Brain microvascular endothelial cell (primary cell): Measurements from ENCODE around the gene MBOAT2.
"Not testable (repeated sequence)": the region's sequence is repeated elsewhere in the genome, so short reads cannot be mapped to it uniquely, and the experiment has no call there.

Source experiments
- DNase-seq: peaks from one replicate; pipeline ENCODE4 v3.0.0-alpha.2; 2020
- H3K27ac ChIP-seq: fragments of 250-450 bp; sonication (Bioruptor Pico); 2 replicates; pipeline ENCODE4 v1.5.1; 2020; ENCODE audit warnings: mild to moderate bottlenecking, moderate library complexity
- H3K27me3 ChIP-seq: fragments of 250-450 bp; sonication (Bioruptor Pico); replicated peaks from 2 replicates; pipeline ENCODE4 v1.5.1; 2020; ENCODE audit warnings: mild to moderate bottlenecking
- H3K36me3 ChIP-seq: fragments of 250-450 bp; sonication (Bioruptor Pico); replicated peaks from 2 replicates; pipeline ENCODE4 v1.5.1; 2020; ENCODE audit warnings: mild to moderate bottlenecking
- H3K4me3 ChIP-seq: 2 replicates; pipeline ENCODE4 v1.5.1; 2011; ENCODE audit warnings: low read depth, mild to moderate bottlenecking, control low read depth, low read length, moderate library complexity
- in situ Hi-C: cut with HindIII; loops from 2 replicates; pipeline ENCODE4 v1.10.0; 2017; ENCODE audit warnings: low sequenced_read_pairs, low pct_ligation_motif_present
- TF ChIP-seq, protein P1 (sequence below): IDR thresholded peaks from 2 replicates; pipeline ENCODE4 v1.5.1; 2011; ENCODE audit warnings: low read depth, mild to moderate bottlenecking, moderate library complexity, low read length, control low read depth, inconsistent platforms; ENCODE audit errors: missing control alignments

The MBOAT2 gene

GRCh38 chr2:8923183-8923582, 80.3 kb downstream of the MBOAT2 start:
- DNase-seq, result no peak
- H3K4me3 ChIP-seq, result no peak overlapping the region
- H3K36me3 ChIP-seq, result no peaks in the 10 kb centered on the region
- no peaks in the 10 kb centered on the region for H3K27me3 ChIP-seq
- in situ Hi-C loops, result no loop called here
- no peak overlapping the region for H3K27ac ChIP-seq
- TF ChIP-seq, protein P1, sequence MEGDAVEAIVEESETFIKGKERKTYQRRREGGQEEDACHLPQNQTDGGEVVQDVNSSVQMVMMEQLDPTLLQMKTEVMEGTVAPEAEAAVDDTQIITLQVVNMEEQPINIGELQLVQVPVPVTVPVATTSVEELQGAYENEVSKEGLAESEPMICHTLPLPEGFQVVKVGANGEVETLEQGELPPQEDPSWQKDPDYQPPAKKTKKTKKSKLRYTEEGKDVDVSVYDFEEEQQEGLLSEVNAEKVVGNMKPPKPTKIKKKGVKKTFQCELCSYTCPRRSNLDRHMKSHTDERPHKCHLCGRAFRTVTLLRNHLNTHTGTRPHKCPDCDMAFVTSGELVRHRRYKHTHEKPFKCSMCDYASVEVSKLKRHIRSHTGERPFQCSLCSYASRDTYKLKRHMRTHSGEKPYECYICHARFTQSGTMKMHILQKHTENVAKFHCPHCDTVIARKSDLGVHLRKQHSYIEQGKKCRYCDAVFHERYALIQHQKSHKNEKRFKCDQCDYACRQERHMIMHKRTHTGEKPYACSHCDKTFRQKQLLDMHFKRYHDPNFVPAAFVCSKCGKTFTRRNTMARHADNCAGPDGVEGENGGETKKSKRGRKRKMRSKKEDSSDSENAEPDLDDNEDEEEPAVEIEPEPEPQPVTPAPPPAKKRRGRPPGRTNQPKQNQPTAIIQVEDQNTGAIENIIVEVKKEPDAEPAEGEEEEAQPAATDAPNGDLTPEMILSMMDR, result no peak

DNA sequence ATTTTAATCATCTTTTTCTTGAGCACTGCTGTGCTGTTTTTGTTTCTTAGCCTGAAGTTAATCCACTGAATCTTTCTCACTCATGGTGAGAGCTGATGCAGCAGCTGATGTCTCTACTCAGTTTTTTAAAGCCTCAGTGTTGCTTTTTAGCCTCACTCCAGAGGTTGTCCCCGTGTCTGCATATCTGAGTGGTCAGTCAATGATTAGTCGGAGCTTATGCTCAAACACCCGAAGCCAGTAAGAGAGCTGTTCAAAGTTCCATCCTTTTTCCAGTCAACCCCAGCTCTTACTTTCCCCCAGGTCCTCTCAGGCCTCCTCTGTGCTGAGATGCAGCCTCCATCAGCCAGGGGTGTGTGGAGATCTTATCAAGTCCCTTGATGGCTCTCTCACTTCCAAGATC, 81.1 kb downstream of the MBOAT2 start:
- Histone ChIP-seq H3K27me3 (no peaks in the 10 kb centered on the region), H3K4me3 (no peak overlapping the region), H3K27ac (no peak overlapping the region), H3K36me3 (no peaks in the 10 kb centered on the region)
- TF ChIP-seq, protein P1, result no peak
- in situ Hi-C loops, result no loop called here
- DNase-seq, result no peak

GRCh38 chr2:8918412-8918811, 85.1 kb downstream of the MBOAT2 start:
- Histone ChIP-seq H3K27me3 (no peaks in the 10 kb centered on the region), H3K36me3 (peaks cover 2% of the 10 kb centered on the region), H3K27ac (no peak overlapping the region), H3K4me3 (no peak overlapping the region)
- TF ChIP-seq, protein P1, result no peak
- DNase-seq, result no peak
- in situ Hi-C loops, result no loop called here

DNA sequence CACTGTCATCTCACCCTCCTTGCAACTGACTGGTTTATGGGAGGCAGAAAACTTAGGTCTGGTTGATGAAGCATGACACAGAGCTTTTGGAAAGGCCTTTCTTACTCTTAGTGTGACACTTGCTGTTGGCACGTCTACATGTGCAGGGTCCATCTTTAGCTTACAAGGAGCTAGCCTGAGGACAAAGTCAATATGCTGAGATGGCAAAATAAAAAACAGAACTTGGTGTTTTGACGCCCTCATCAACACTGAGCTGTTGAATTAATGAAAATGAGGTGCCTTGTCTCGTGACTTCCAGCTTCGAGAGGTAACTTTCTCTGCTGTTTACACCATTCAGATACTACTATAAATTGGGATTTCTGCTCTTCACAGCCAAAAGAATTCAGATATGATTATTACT, 87.5 kb downstream of the MBOAT2 start:
- no peak for DNase-seq
- H3K36me3 ChIP-seq, result peaks cover 2% of the 10 kb centered on the region
- in situ Hi-C loops, result no loop called here

GRCh38 chr2:8913767-8914166, 89.7 kb downstream of the MBOAT2 start:
- in situ Hi-C loops, H3K36me3 ChIP-seq, H3K27me3 ChIP-seq, DNase-seq, H3K27ac ChIP-seq, H3K4me3 ChIP-seq: not testable (repeated sequence)

More for the DNA sequence above, 87.5 kb downstream of the MBOAT2 start:
- Histone ChIP-seq H3K27me3 (no peaks in the 10 kb centered on the region), H3K27ac (no peak overlapping the region), H3K4me3 (no peak overlapping the region)
- TF ChIP-seq, protein P1, result no peak

DNA sequence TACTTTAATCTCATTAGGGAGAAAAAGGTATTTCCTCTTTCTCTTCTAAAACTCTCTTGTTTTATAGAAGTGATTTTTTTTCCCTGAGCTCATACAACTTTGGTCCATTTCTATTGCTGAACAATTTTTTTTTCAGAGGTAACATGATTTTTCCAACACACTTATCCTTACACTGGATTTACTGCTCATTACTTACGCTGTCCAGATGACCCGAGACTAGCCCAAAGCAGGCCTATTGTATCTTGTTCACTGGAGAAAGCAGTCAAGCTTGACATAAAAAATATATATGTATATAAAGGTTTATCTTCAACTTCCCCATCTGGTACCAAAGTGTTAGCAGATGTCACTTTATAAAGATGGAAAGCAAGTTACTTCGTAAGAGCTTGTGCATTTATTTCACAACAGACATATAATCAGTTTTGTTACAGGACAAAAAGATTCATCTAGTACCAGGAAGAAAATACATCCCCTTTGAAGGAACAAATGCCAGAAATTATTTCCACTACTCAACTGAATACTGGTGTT, 95.7 kb downstream of the MBOAT2 start:
- Histone ChIP-seq H3K27ac (no peak overlapping the region), H3K27me3 (no peaks in the 10 kb centered on the region), H3K36me3 (no peaks in the 10 kb centered on the region), H3K4me3 (no peak overlapping the region)
- no peak for DNase-seq
- TF ChIP-seq, protein P1, result no peak
- in situ Hi-C loops, result no loop called here

DNA sequence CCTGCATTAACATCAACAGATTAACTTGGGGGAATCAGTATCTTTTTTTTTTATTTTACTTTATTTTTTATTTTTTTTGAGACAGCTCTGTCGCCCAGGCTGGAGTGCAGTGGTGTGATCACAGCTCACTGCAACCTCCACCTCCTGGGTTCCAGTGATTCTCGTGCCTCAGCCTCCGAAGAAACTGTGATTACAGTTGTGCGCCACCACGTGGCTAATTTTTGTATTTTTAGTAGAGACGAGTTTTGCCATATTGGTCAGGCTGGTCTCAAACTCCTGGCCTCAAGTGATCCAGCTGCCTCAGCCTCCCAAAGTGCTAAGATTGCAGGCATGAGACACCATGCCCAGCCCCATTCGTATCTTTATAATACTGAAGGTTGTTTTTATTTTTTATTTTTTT, 99.6 kb downstream of the MBOAT2 start:
- H3K27me3 ChIP-seq, H3K4me3 ChIP-seq, H3K27ac ChIP-seq, H3K36me3 ChIP-seq, in situ Hi-C loops, DNase-seq: not testable (repeated sequence)

- DNase-seq, H3K27me3 ChIP-seq, H3K4me3 ChIP-seq, H3K36me3 ChIP-seq, in situ Hi-C loops, H3K27ac ChIP-seq: not testable (repeated sequence)
Observed at GRCh38 chr2:8902757-8903156, 100.7 kb downstream of the MBOAT2 start.

DNA sequence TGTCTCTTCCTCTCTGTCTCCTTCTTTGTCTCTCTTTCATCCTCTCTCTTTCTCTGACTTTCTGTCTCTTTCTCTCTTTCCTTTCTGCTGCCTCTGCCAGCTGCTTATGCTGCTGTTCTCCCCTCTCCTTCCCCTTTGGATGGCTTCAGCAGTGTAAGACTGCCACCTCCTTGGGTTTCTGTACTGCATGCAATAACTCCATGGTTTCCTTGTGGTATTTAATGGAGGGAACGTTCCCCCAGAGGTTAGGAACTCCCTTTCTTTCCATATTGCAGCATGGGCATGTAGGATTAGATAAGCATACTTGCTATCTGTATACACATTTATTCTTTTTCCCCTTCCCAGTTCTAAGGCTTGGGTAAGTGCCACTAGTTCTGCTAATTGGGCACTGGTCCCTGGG, 106.3 kb downstream of the MBOAT2 start:
- in situ Hi-C loops, result loop anchor here (25.0 kb wide), 1 partner anchor 215 kb away; no protein-coding TSS in a partner anchor
- peaks cover 11% of the 10 kb centered on the region for H3K36me3 ChIP-seq
- not testable (repeated sequence) for H3K27ac ChIP-seq, H3K27me3 ChIP-seq, H3K4me3 ChIP-seq, DNase-seq

DNA sequence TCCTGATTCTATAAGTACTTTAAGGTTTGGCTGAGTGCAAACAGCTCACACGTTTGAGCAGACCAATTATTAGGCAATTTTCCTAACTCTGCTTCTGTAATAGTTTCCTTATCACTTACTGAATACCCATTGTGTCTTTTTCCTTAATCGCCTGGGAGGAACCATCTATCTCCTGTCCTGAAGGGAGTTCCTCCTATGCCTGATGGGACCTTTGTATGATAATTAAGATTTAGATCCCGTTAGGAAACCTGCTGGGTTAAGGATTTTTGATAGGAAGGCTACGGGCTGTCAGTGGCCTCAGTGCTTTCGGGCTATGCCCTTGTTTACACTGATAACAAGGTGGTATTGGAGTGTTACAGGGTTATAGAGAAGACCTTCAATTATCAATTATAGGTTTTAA, 106.8 kb downstream of the MBOAT2 start:
- in situ Hi-C loops, result loop anchor here (25.0 kb wide), 1 partner anchor 216 kb away; no protein-coding TSS in a partner anchor
- not testable (repeated sequence) for H3K27me3 ChIP-seq

More for the DNA sequence above, 106.8 kb downstream of the MBOAT2 start:
- not testable (repeated sequence) for DNase-seq, H3K36me3 ChIP-seq, H3K4me3 ChIP-seq, H3K27ac ChIP-seq
